Kidney (tissue), 14 donors: ENCODE results near the gene GOLGA1. TPM values are rescaled to one million over a fixed set of nuclear protein-coding genes. Genes with fewer than 3 reads are reported as not detected.

Experiments used
- DNase-seq, 5 donors: peaks; one replicate each; pipeline ENCODE4 v3.0.0-alpha.2; 2013 to 2020
- FAIRE-seq: peaks from 2 replicates; lab custom pipeline; 2012; peaks lifted over from hg19 to GRCh38; lab: Jason Lieb, UNC
- H3K27ac ChIP-seq, 2 donors: one replicate each; pipeline ENCODE4 v1.7.0; 2013; ENCODE audit warnings: low read depth in 2 of 2, low read length in 2 of 2, inconsistent platforms in 1 of 2
- H3K27me3 ChIP-seq: one replicate; pipeline ENCODE4 v1.7.1; 2013; ENCODE audit warnings: low read length, inconsistent platforms; ENCODE audit not compliant: control insufficient read depth, insufficient read depth
- H3K36me3 ChIP-seq, 3 donors: one replicate each; pipeline versions ENCODE4 v1.7.0 to v1.7.1; 2013; ENCODE audit warnings: low read length in 3 of 3, control low read depth in 1 of 3, inconsistent platforms in 1 of 3; ENCODE audit not compliant: insufficient read depth in 3 of 3, control insufficient read depth in 2 of 3
- H3K4me1 ChIP-seq, 3 donors: one replicate each; pipeline versions ENCODE4 v1.7.0 to v1.7.1; 2013; ENCODE audit warnings: low read length in 3 of 3, inconsistent platforms in 1 of 3, low read depth in 1 of 3; ENCODE audit not compliant: control insufficient read depth in 2 of 3, insufficient read depth in 2 of 3
- H3K4me3 ChIP-seq, 3 donors: one replicate each; pipeline versions ENCODE4 v1.7.0 to v1.8.1; 2013; ENCODE audit warnings: low read length in 3 of 3, control low read depth in 1 of 3, inconsistent platforms in 1 of 3
- H3K9ac ChIP-seq, 3 donors: one replicate each; pipeline versions ENCODE4 v1.7.0 to v1.7.1; 2013; ENCODE audit warnings: low read length in 3 of 3, control low read depth in 1 of 3, inconsistent platforms in 1 of 3
- H3K9me3 ChIP-seq, 3 donors: one replicate each; pipeline versions ENCODE4 v1.7.0 to v1.7.1; 2013; ENCODE audit warnings: low read length in 3 of 3, control low read depth in 1 of 3, inconsistent platforms in 1 of 3; ENCODE audit not compliant: control insufficient read depth in 2 of 3, insufficient read depth in 1 of 3
- CTCF ChIP-seq: IDR thresholded peaks from 3 replicates; pipeline ENCODE4 v1.5.1; 2012; ENCODE audit warnings: mild to moderate bottlenecking, moderate library complexity, borderline replicate concordance; ENCODE audit not compliant: insufficient read depth; ENCODE audit errors: extremely low read depth
- intact Hi-C: fragments of 100-400 bp; cut with DNase I; formaldehyde crosslinking; loops from one replicate; pipeline ENCODE4 v1.11.1; 2022
- polyA plus RNA-seq: library from polyadenylated mRNA; stranded (reverse); fragments of 350-450 nt; fragmentation: Illumina TruSeq; extraction: RNeasy Lipid Tissue Mini Kit (QIAGEN cat#74804); gene quantifications from one replicate; pipeline ENCODE4 v1.2.3, GENCODE V29; 2014; ENCODE audit warnings: low read depth, low replicate concordance; ENCODE audit not compliant: insufficient read depth
- total RNA-seq: library from RNA; stranded (reverse); fragmentation: NEBNext Ultra II Directional; extraction: Animal tissue kit (Norgen Biotek cat#: 25700); gene quantifications from one replicate; pipeline ENCODE4 v1.2.1, GENCODE V29; 2021
- donor health status: control.
- donor health status: control.
- donor health status: control.
- donor health status: control.
- donor health status: control.
- donor health status: DM: yes; HTN: yes; CAD: no.
- donor health status: Normal renal cell carcinoma (clear cell type).

GOLGA1 gene
- total and polyA plus RNA-seq, 2 donors from 2014 or later, result 6.2 to 21.0 TPM

- no peaks in the 10 kb centered on the region for H3K27me3 ChIP-seq
- no peak overlapping the region for H3K27ac ChIP-seq
- TF ChIP-seq CTCF, result no peak
- DNase-seq (peak in 1 of 5 donors; percentile 33), FAIRE-seq (no peak)
- H3K9me3 ChIP-seq, result no peaks in the 10 kb centered on the region
- H3K9ac ChIP-seq, result no peak overlapping the region
- H3K36me3 ChIP-seq, result peaks cover 0 to 49% (median 25%) of the 10 kb centered on the region in 3 donors
- no peak overlapping the region for H3K4me3 ChIP-seq
- intact Hi-C loops, result no loop called here
- peaks cover 4 to 12% (median 9%) of the 10 kb centered on the region in 3 donors for H3K4me1 ChIP-seq
Observed at GRCh38 chr9:124875501-124875900, 65.4 kb downstream of the GOLGA1 start.

GRCh38 chr9:124873664-124874063 lies 67.2 kb downstream of the GOLGA1 start:
- Histone ChIP-seq H3K27me3 (no peaks in the 10 kb centered on the region), H3K27ac (no peak overlapping the region), H3K9me3 (no peaks in the 10 kb centered on the region), H3K4me3 (no peak overlapping the region), H3K4me1 (peaks cover 5 to 15% (median 12%) of the 10 kb centered on the region in 3 donors), H3K9ac (peak overlapping the region in 1 of 3 donors; percentile 5), H3K36me3 (peaks cover 0 to 44% (median 20%) of the 10 kb centered on the region in 3 donors)
- TF ChIP-seq CTCF, result no peak
- DNase-seq (peak in 1 of 5 donors; percentile 58), FAIRE-seq (no peak)
- intact Hi-C loops, result no loop called here

GRCh38 chr9:124871156-124871561 lies 69.7 kb downstream of the GOLGA1 start:
- Histone ChIP-seq H3K4me3 (peak overlapping the region in 1 of 3 donors; percentile 94), H3K4me1 (peaks cover 5 to 21% (median 19%) of the 10 kb centered on the region in 3 donors), H3K9ac (peak overlapping the region in 1 of 3 donors; percentile 61), H3K27me3 (no peaks in the 10 kb centered on the region), H3K36me3 (peaks cover 0 to 28% (median 12%) of the 10 kb centered on the region in 3 donors), H3K27ac (peak overlapping the region in 1 of 2 donors; percentile 91), H3K9me3 (no peaks in the 10 kb centered on the region)
- FAIRE-seq, result no peak
- DNase-seq, result no peak
- TF ChIP-seq CTCF, result no peak
- intact Hi-C loops, result no loop called here

GRCh38 chr9:124870723-124871122 lies 70.2 kb downstream of the GOLGA1 start:
- FAIRE-seq (no peak), DNase-seq (no peak)
- peak overlapping the region; percentile 65 to 94 (median 72) for H3K4me3 ChIP-seq
- H3K36me3 ChIP-seq, result peaks cover 0 to 26% (median 11%) of the 10 kb centered on the region in 3 donors
- H3K27ac ChIP-seq, result peak overlapping the region; percentile 29 to 91
- intact Hi-C loops, result no loop called here
- no peak for TF ChIP-seq CTCF
- H3K27me3 ChIP-seq, result no peaks in the 10 kb centered on the region
- H3K4me1 ChIP-seq, result peaks cover 5 to 21% (median 19%) of the 10 kb centered on the region in 3 donors
- H3K9me3 ChIP-seq, result no peaks in the 10 kb centered on the region
- H3K9ac ChIP-seq, result peak overlapping the region; percentile 26 to 61 (median 35)
